Lower leg skin (tissue), 3 donors: Measurements from ENCODE around the gene CADM4.

Experiments used
- CTCF ChIP-seq, 3 donors: fragments of 450-650 bp; IDR thresholded peaks; one replicate each; pipeline ENCODE4 v1.5.1; 2016; ENCODE audit warnings: antibody characterized with exemption in 3 of 3, mild to moderate bottlenecking in 3 of 3, moderate library complexity in 2 of 3
- POLR2A ChIP-seq, 2 donors: fragments of 450-650 bp; IDR thresholded peaks; one replicate each; pipeline ENCODE4 v1.6.1; 2016 to 2017; ENCODE audit warnings: antibody characterized with exemption in 2 of 2, mild to moderate bottlenecking in 1 of 2, moderate library complexity in 1 of 2

- TF ChIP-seq CTCF (IDR thresholded peaks at IDR 0.05) (no peak), POLR2A (IDR thresholded peaks at IDR 0.05) (no peak)
Measured at GRCh38 chr19:43633520-43633919, 6.1 kb downstream of the CADM4 start.
